Suppressor macrophage treated with lipopolysaccharide for 1 hour (primary cell): Measurements from ENCODE around the gene CNIH1.
"Not testable (repeated sequence)": the region's sequence is repeated elsewhere in the genome, so short reads cannot be mapped to it uniquely, and the experiment has no call there.

Experiments used
- DNase-seq, 3 donors: peaks; one replicate each; pipeline ENCODE4 v3.0.0-alpha.2; 2020 to 2022

The CNIH1 gene

GRCh38 chr14:54378893-54379292 lies 62.3 kb downstream of the CNIH1 start:
- not testable (repeated sequence) for DNase-seq

GRCh38 chr14:54377501-54377900 lies 63.7 kb downstream of the CNIH1 start:
- DNase-seq: no peak

- no peak for DNase-seq
Observed at GRCh38 chr14:54374117-54374884, 66.9 kb downstream of the CNIH1 start.
